ENCODE results near the gene LXN. TPM values are rescaled to one million over a fixed set of nuclear protein-coding genes. Genes with fewer than 3 reads are reported as not detected.

The LXN gene
- total RNA-seq: 1 to 10 TPM; 8.1 to 8.6 TPM

- peak; percentile 90 for DNase-seq
- H3K4me3 Mint-ChIP-seq: peak within 1 kb of the TSS; percentile 90
- POLR2A ChIA-PET: interaction anchor here (0.6 to 1.0 kb wide), 2 partner anchors 9 to 117 kb away, joined by 4 to 5 read pairs; no protein-coding TSS in a partner anchor
- CTCF ChIA-PET: interaction anchor here (0.6 to 4.5 kb wide), 11 partner anchors 10 to 119 kb away, joined by 3 to 39 read pairs (median 3); partner anchors contain the start of gene GFM1
- H3K36me3 Mint-ChIP-seq: peaks cover 24% of the 10 kb centered on the region
- H3K27me3 Mint-ChIP-seq: no peaks in the 10 kb centered on the region
- no peaks in the 10 kb centered on the region for H3K9me3 Mint-ChIP-seq
- H3K27ac Mint-ChIP-seq: peak within 1 kb of the TSS; percentile 92
- H3K4me1 Mint-ChIP-seq (ENCODE audit: low read depth): peaks cover 12% of the 10 kb centered on the region
- intact Hi-C loops (cut with micrococcal nuclease): loop anchor here (1.0 kb wide), 3 partner anchors 13 to 119 kb away; no protein-coding TSS in a partner anchor
Observed at GRCh38 chr3:158672215-158673176, at the start of gene LXN. Gene LXN (minus strand): TSS chr3:158672648. CDS start chr3:158672478, 170 bp downstream.

DNA sequence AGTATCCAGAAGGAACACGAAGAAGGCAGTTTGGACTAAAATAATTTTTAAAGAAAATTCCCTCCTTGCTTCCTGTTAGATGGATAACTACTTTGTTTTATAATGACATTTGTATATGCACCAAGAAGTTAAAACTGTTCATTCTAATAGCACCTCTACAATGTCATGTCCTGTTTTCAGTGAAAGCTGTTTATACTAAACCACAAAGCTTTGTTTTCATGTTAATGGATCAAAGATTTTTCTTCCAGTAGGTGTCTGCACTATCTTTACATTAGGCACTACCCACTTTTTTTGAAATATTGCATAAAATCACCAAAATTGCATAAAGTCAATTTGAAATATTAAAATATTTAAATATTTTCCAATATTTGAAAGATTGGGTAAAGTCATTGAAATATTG is 49.7 kb upstream of the LXN start:
- H3K4me3 Mint-ChIP-seq: no peak overlapping the region
- DNase-seq: no peak
- no peak overlapping the region for H3K27ac Mint-ChIP-seq
- POLR2A ChIA-PET: interaction anchor here (0.6 kb wide), 1 partner anchor 17 kb away, joined by 3 read pairs; no protein-coding TSS in a partner anchor
- intact Hi-C loops (cut with micrococcal nuclease): loop anchor here (5.0 kb wide), 1 partner anchor 80 kb away; the partner anchor contains the start of gene GFM1
- H3K36me3 Mint-ChIP-seq: peaks cover 10% of the 10 kb centered on the region
- CTCF ChIA-PET: interaction anchor here (0.7 to 2.5 kb wide), 4 partner anchors 9 to 73 kb away, joined by 3 to 13 read pairs (median 4); partner anchors contain the start of gene LXN
- H3K27me3 Mint-ChIP-seq: no peaks in the 10 kb centered on the region
- no peaks in the 10 kb centered on the region for H3K9me3 Mint-ChIP-seq
- H3K4me1 Mint-ChIP-seq (ENCODE audit: low read depth): peaks cover 27% of the 10 kb centered on the region

- Mint-ChIP-seq H3K9me3 (no peaks in the 10 kb centered on the region), H3K27ac (no peak overlapping the region), H3K4me3 (no peak overlapping the region), H3K4me1 (ENCODE audit: low read depth) (peaks cover 22% of the 10 kb centered on the region), H3K27me3 (no peaks in the 10 kb centered on the region), H3K36me3 (peaks cover 12% of the 10 kb centered on the region)
- ChIA-PET CTCF (interaction anchor here (0.6 to 3.9 kb wide), 3 partner anchors 9 to 73 kb away, joined by 3 to 34 read pairs (median 3); no protein-coding TSS in a partner anchor), POLR2A (no interaction called here)
- intact Hi-C loops (cut with micrococcal nuclease): no loop called here
- no peak for DNase-seq
Observed at GRCh38 chr3:158718490-158719170, 46.2 kb upstream of the LXN start.

DNA sequence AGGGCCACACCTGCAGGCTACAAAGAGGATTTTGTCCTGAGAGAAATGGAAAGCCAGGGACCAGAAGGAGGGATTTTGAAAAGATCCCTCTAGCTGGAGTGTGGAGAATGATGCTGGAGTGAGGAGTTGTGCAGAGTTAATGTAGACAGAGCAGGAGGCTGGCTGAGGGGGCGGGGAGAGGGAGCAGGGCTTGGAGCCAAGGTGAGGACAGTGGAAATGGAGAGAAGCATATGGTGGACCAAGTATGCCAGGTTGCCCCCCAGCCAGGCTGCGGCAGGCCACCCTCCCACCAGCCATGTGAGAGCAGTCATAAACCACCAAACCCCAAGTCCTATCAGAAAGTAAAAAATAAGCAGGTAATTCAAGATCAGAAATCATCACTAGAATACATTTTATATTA is 45.1 kb upstream of the LXN start:
- Mint-ChIP-seq H3K27me3 (no peaks in the 10 kb centered on the region), H3K27ac (no peak overlapping the region), H3K4me1 (ENCODE audit: low read depth) (peaks cover 20% of the 10 kb centered on the region), H3K9me3 (no peaks in the 10 kb centered on the region), H3K36me3 (peaks cover 9% of the 10 kb centered on the region), H3K4me3 (no peak overlapping the region)
- POLR2A ChIA-PET: no interaction called here
- DNase-seq: no peak
- CTCF ChIA-PET: interaction anchor here (1.2 to 3.9 kb wide), 2 partner anchors 10 to 74 kb away, joined by 3 to 34 read pairs; no protein-coding TSS in a partner anchor
- intact Hi-C loops (cut with micrococcal nuclease): no loop called here

GRCh38 chr3:158713094-158713499 is 40.6 kb upstream of the LXN start:
- ChIA-PET POLR2A (no interaction called here), CTCF (interaction anchor here (0.6 to 1.7 kb wide), 4 partner anchors 8 to 82 kb away, joined by 3 to 8 read pairs (median 4); no protein-coding TSS in a partner anchor)
- no peak overlapping the region for H3K4me3 Mint-ChIP-seq
- H3K4me1 Mint-ChIP-seq (ENCODE audit: low read depth): peaks cover 15% of the 10 kb centered on the region
- no peaks in the 10 kb centered on the region for H3K27me3 Mint-ChIP-seq
- no peak for DNase-seq
- H3K36me3 Mint-ChIP-seq: peaks cover 29% of the 10 kb centered on the region
- no peaks in the 10 kb centered on the region for H3K9me3 Mint-ChIP-seq
- H3K27ac Mint-ChIP-seq: no peak overlapping the region
- intact Hi-C loops (cut with micrococcal nuclease): no loop called here

DNA sequence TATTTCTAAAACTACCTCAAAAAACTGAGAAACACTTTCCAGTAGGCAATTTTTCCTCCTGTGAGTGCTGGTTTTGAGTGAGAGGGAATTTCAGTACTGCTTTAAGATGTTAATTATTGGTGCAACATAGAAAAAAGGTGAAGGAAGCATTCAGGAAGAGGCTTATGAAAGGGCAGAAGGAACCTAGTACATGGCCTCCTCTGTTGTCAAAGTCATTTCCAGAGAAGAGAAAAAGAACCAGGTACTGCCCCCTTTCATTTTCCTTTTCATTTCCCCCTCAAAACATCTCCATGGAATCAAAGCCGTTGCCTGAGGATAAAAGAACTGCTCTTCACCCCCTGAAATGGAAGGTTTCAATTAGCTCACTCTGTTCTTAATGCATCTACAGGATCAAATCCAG is 40.0 kb upstream of the LXN start:
- Mint-ChIP-seq H3K36me3 (peaks cover 30% of the 10 kb centered on the region), H3K27ac (no peak overlapping the region), H3K27me3 (no peaks in the 10 kb centered on the region), H3K9me3 (no peaks in the 10 kb centered on the region), H3K4me1 (ENCODE audit: low read depth) (peaks cover 15% of the 10 kb centered on the region), H3K4me3 (no peak overlapping the region)
- CTCF ChIA-PET: interaction anchor here (1.7 kb wide), 1 partner anchor 8 kb away, joined by 4 read pairs; no protein-coding TSS in a partner anchor
- intact Hi-C loops (cut with micrococcal nuclease): no loop called here
- DNase-seq: no peak
- POLR2A ChIA-PET: no interaction called here

- peaks cover 35% of the 10 kb centered on the region for H3K36me3 Mint-ChIP-seq
- no peak overlapping the region for H3K4me3 Mint-ChIP-seq
- CTCF ChIA-PET: interaction anchor here (0.7 kb wide), 1 partner anchor 154 kb away, joined by 5 read pairs; no protein-coding TSS in a partner anchor
Observed at GRCh38 chr3:158711886-158712285, 39.4 kb upstream of the LXN start.

GRCh38 chr3:158710601-158711000 is 38.2 kb upstream of the LXN start:
- no peak for DNase-seq
- no peaks in the 10 kb centered on the region for H3K9me3 Mint-ChIP-seq
- H3K4me1 Mint-ChIP-seq (ENCODE audit: low read depth): peaks cover 15% of the 10 kb centered on the region
- POLR2A ChIA-PET: no interaction called here
- no peak overlapping the region for H3K4me3 Mint-ChIP-seq
- H3K36me3 Mint-ChIP-seq: peaks cover 42% of the 10 kb centered on the region
- CTCF ChIA-PET: no interaction called here
- H3K27me3 Mint-ChIP-seq: no peaks in the 10 kb centered on the region
- intact Hi-C loops (cut with micrococcal nuclease): no loop called here
- H3K27ac Mint-ChIP-seq: no peak overlapping the region

More at GRCh38 chr3:158711886-158712285, 39.4 kb upstream of the LXN start:
- peaks cover 15% of the 10 kb centered on the region for H3K4me1 Mint-ChIP-seq (ENCODE audit: low read depth)
- H3K27ac Mint-ChIP-seq: no peak overlapping the region
- no peaks in the 10 kb centered on the region for H3K9me3 Mint-ChIP-seq
- POLR2A ChIA-PET: no interaction called here
- H3K27me3 Mint-ChIP-seq: no peaks in the 10 kb centered on the region
- intact Hi-C loops (cut with micrococcal nuclease): no loop called here
- no peak for DNase-seq

- H3K4me3 Mint-ChIP-seq: no peak overlapping the region
- H3K36me3 Mint-ChIP-seq: peaks cover 40% of the 10 kb centered on the region
- H3K4me1 Mint-ChIP-seq (ENCODE audit: low read depth): peaks cover 15% of the 10 kb centered on the region
- intact Hi-C loops (cut with micrococcal nuclease): no loop called here
- ChIA-PET POLR2A (no interaction called here), CTCF (interaction anchor here (0.6 to 2.0 kb wide), 2 partner anchors 9 to 18 kb away, joined by 3 to 5 read pairs; no protein-coding TSS in a partner anchor)
- DNase-seq: no peak
- H3K9me3 Mint-ChIP-seq: no peaks in the 10 kb centered on the region
- H3K27ac Mint-ChIP-seq: no peak overlapping the region
- H3K27me3 Mint-ChIP-seq: no peaks in the 10 kb centered on the region
Observed at GRCh38 chr3:158709666-158710083, 37.2 kb upstream of the LXN start.

GRCh38 chr3:158703566-158703965 is 31.1 kb upstream of the LXN start:
- Mint-ChIP-seq H3K27me3 (no peaks in the 10 kb centered on the region), H3K9me3 (no peaks in the 10 kb centered on the region), H3K36me3 (peaks cover 38% of the 10 kb centered on the region), H3K4me1 (ENCODE audit: low read depth) (no peaks in the 10 kb centered on the region), H3K4me3 (no peak overlapping the region), H3K27ac (no peak overlapping the region)
- intact Hi-C loops (cut with micrococcal nuclease): no loop called here
- POLR2A ChIA-PET: no interaction called here
- DNase-seq: no peak
- CTCF ChIA-PET: interaction anchor here (1.2 kb wide), 1 partner anchor 88 kb away, joined by 4 read pairs; no protein-coding TSS in a partner anchor

DNA sequence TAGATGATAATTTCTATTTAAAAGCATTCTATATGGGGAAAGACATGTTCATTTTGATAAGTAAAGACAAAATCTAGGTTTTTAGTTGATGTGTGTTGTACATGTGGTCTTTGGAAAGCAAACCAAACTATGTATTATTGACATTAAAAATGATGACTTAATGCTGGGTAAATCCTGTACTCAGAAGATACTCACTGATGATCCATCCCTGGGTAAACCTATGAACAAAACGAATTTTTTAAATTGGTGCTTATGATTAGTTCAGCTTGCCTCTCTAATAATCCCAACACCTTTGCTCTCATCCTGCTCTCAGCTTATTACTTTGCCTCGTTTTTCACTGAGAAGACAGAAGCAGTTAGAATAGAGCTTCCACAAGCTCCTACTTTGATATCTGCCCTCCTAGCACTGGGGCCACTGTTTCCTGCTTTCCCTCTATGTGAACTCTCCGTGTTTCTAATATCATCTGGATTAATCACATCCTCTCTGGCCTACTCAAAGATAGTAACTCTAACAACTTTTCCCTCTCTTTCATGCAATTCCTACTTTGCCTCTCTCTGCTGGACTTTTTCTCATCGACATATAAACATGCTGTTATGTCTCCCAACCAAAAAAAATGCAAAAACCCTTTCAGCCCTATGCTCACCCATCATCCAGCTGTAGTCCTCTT is 30.5 kb upstream of the LXN start:
- H3K36me3 Mint-ChIP-seq: peaks cover 39% of the 10 kb centered on the region
- ChIA-PET POLR2A (no interaction called here), CTCF (interaction anchor here (1.2 kb wide), 1 partner anchor 88 kb away, joined by 4 read pairs; no protein-coding TSS in a partner anchor)
- no peak overlapping the region for H3K27ac Mint-ChIP-seq
- no peaks in the 10 kb centered on the region for H3K4me1 Mint-ChIP-seq (ENCODE audit: low read depth)
- no peaks in the 10 kb centered on the region for H3K9me3 Mint-ChIP-seq
- intact Hi-C loops (cut with micrococcal nuclease): no loop called here
- no peaks in the 10 kb centered on the region for H3K27me3 Mint-ChIP-seq
- H3K4me3 Mint-ChIP-seq: no peak overlapping the region
- no peak for DNase-seq

All from activated CD4-positive, alpha-beta memory T cell treated with anti-CD3 and anti-CD28 coated beads for 36 hours (primary cell).